A673 (cell line): ENCODE data around the gene SLC25A29.

ENCODE experiments used
- CTCF ChIP-seq: fragments of 300-800, 200-600 bp; sonication (generic); conservative IDR thresholded peaks from 2 replicates; pipeline ENCODE4 v1.5.1; 2017; ENCODE audit warnings: low read depth, mild to moderate bottlenecking, antibody characterized with exemption, low read length, moderate library complexity, mixed read lengths
- EZH2 ChIP-seq: fragments of 200-600 bp; sonication (generic); IDR thresholded peaks from 2 replicates; pipeline ENCODE4 v1.6.1; 2017; ENCODE audit warnings: borderline replicate concordance, low read depth, mild to moderate bottlenecking, mixed read lengths, antibody characterized with exemption, low read length; ENCODE audit not compliant: poor library complexity, severe bottlenecking

GRCh38 chr14:100243020-100243419, 63.2 kb downstream of the SLC25A29 start:
- TF ChIP-seq CTCF (no peak), EZH2 (no peak)
